Activated CD8-positive, alpha-beta T cell treated with anti-CD3 and anti-CD28 coated beads for 36 hours (primary cell): Measurements from ENCODE around the gene PPP6R2. TPM values are rescaled to one million over a fixed set of nuclear protein-coding genes. Genes with fewer than 3 reads are reported as not detected.

Source experiments
- ATAC-seq: fragments of 200-7000 bp; cut with Tn5 transposase; one replicate; pipeline ENCODE4 v1.10.0; 2021; ENCODE audit warnings: mild to moderate bottlenecking, moderate library complexity
- CTCF ChIA-PET: fragments of 350-600 bp; sonication (Branson Sonifier 250); formaldehyde crosslinking; loops from one replicate; lab custom pipeline; 2021; ENCODE audit warnings: antibody characterized with exemption; lab: Charles Lee
- POLR2A ChIA-PET: fragments of 350-600 bp; sonication (Branson Sonifier 250); formaldehyde crosslinking; loops from one replicate; lab custom pipeline; 2021; ENCODE audit warnings: antibody characterized with exemption; lab: Charles Lee
- DNase-seq: peaks from one replicate; pipeline ENCODE4 v3.0.0-alpha.2; 2020
- H3K27ac Mint-ChIP-seq: one replicate; pipeline ENCODE4 v1.8.0; 2021; ENCODE audit warnings: mild to moderate bottlenecking, mixed read lengths
- H3K27me3 Mint-ChIP-seq: one replicate; pipeline ENCODE4 v1.8.0; 2021; ENCODE audit warnings: mixed read lengths
- H3K36me3 Mint-ChIP-seq: one replicate; pipeline ENCODE4 v1.8.0; 2021; ENCODE audit warnings: low read depth, mixed read lengths
- H3K4me1 Mint-ChIP-seq: one replicate; pipeline ENCODE4 v1.8.0; 2021; ENCODE audit warnings: low read depth, mixed read lengths
- H3K4me3 Mint-ChIP-seq: one replicate; pipeline ENCODE4 v1.8.0; 2021; ENCODE audit warnings: mild to moderate bottlenecking, moderate library complexity, mixed read lengths
- H3K9me3 Mint-ChIP-seq: one replicate; pipeline ENCODE4 v1.8.0; 2021; ENCODE audit warnings: mixed read lengths
- CTCF ChIP-seq: fragments of 200-600 bp; IDR thresholded peaks from one replicate; pipeline ENCODE4 v1.8.0; 2022; ENCODE audit warnings: antibody characterized with exemption, mild to moderate bottlenecking
- intact Hi-C: fragments of 100-400 bp; cut with micrococcal nuclease; formaldehyde crosslinking; loops from one replicate; pipeline ENCODE4 v1.10.0; 2022
- total RNA-seq, 2 experiments: library from RNA; stranded (reverse); gene quantifications; one replicate each; pipeline ENCODE4 v1.2.3, GENCODE V29; 2021

The PPP6R2 gene
- total RNA-seq, 2 experiments from 2014 or later = 44.2 to 44.3 TPM

DNA sequence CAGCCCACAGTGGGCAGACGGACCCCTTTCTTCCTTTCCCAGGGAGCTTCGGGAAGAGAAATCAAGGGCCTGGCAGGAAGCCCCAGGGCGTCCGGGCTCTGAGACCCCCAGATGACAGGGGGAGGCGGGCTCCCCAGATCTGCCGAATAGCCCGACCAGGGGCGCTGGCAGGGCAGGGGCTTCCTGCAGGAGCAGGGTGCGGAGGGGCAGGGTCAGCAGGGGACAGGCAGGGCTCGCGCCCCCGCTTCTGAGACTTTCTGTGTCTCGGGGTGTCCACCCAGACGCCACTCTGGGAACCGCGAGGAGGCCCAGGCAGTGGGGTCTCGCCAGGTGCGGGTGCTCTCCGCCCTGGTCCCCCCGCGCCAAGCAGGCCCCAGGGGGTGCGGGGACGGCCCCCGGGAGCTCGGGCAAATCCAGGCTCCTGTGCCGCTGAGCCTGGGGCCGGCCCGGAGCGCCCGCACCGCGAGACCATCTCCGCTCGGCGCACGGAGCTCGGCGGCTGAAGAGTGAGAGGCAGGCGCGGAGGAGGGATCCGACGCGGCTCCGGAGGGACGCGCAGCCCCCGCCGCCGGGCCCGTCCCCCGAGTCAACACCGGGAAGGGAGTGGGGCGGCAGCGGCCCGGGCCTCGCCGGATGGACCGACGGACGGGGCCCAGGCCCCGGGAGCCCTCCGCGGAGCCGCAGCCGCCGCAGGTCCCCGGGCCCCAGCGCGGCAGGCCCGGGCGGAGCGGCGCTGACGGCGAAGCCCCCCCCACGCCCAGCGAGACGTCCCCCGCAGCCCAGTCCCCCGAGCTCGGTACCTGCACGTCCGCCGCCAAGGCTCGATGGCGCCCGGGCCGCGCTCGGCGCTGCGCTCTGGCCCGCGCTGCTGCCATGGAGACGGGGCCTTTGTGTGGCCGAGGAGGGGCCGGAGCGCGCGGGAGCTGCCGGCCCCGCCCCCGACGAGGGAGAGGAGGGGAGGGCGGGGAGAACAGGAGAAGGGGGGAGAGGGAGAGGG lies 36.1 kb upstream of the PPP6R2 start, which contains the start of gene PLXNB2:
Gene PLXNB2 (minus strand): TSS at position 894 of the 997 bp plus-strand sequence. CDS start 17,062 bp downstream, outside the sequence.
- peak; percentile 41 for ATAC-seq
- no peak for TF ChIP-seq CTCF
- Mint-ChIP-seq H3K27ac (no peak within 1 kb of the TSS), H3K36me3 (no peaks in the 10 kb centered on the region), H3K9me3 (no peaks in the 10 kb centered on the region), H3K27me3 (peaks cover 13% of the 10 kb centered on the region), H3K4me3 (peak within 1 kb of the TSS; percentile 33), H3K4me1 (peaks cover 15% of the 10 kb centered on the region)
- intact Hi-C loops = no loop called here
- ChIA-PET CTCF (interaction anchor here (0.9 to 1.7 kb wide), 5 partner anchors 10 to 30 kb away, joined by 3 to 4 read pairs (median 3); no protein-coding TSS in a partner anchor), POLR2A (interaction anchor here (0.6 to 1.9 kb wide), 4 partner anchors 8 to 13 kb away, joined by 3 to 8 read pairs (median 4); no protein-coding TSS in a partner anchor)
- DNase-seq = peak; percentile 41

GRCh38 chr22:50307890-50308596 lies 35.1 kb upstream of the PPP6R2 start:
- peaks cover 10% of the 10 kb centered on the region for H3K27me3 Mint-ChIP-seq
- no peak for TF ChIP-seq CTCF
- no peaks in the 10 kb centered on the region for H3K36me3 Mint-ChIP-seq
- DNase-seq (no peak), ATAC-seq (no peak)
- H3K4me1 Mint-ChIP-seq = peaks cover 12% of the 10 kb centered on the region
- CTCF ChIA-PET = interaction anchor here (0.9 to 1.4 kb wide), 2 partner anchors 20 to 31 kb away, joined by 4 read pairs; no protein-coding TSS in a partner anchor
- H3K9me3 Mint-ChIP-seq = no peaks in the 10 kb centered on the region
- intact Hi-C loops = no loop called here
- peak overlapping the region; percentile 33 for H3K4me3 Mint-ChIP-seq
- no peak overlapping the region for H3K27ac Mint-ChIP-seq
- POLR2A ChIA-PET = interaction anchor here (1.7 kb wide), 1 partner anchor 12 kb away, joined by 6 read pairs; no protein-coding TSS in a partner anchor

- Mint-ChIP-seq H3K36me3 (no peaks in the 10 kb centered on the region), H3K9me3 (no peaks in the 10 kb centered on the region), H3K4me3 (no peak overlapping the region), H3K27ac (no peak overlapping the region), H3K4me1 (peaks cover 9% of the 10 kb centered on the region), H3K27me3 (peaks cover 10% of the 10 kb centered on the region)
- intact Hi-C loops = no loop called here
- POLR2A ChIA-PET = interaction anchor here (1.5 kb wide), 1 partner anchor 13 kb away, joined by 3 read pairs; no protein-coding TSS in a partner anchor
- DNase-seq (no peak), ATAC-seq (no peak)
- TF ChIP-seq CTCF = no peak
- CTCF ChIA-PET = no interaction called here
These were observed 34.6 kb upstream of the PPP6R2 start for GRCh38 chr22:50308597-50308935.

GRCh38 chr22:50308986-50309600 lies 34.0 kb upstream of the PPP6R2 start:
- ChIA-PET POLR2A (interaction anchor here (1.1 to 1.5 kb wide), 3 partner anchors 14 to 18 kb away, joined by 3 read pairs; partner anchors contain the start of gene DENND6B), CTCF (interaction anchor here (1.2 to 1.4 kb wide), 2 partner anchors 17 to 19 kb away, joined by 3 to 4 read pairs; no protein-coding TSS in a partner anchor)
- Mint-ChIP-seq H3K4me3 (no peak overlapping the region), H3K27me3 (peaks cover 10% of the 10 kb centered on the region), H3K36me3 (no peaks in the 10 kb centered on the region), H3K27ac (no peak overlapping the region), H3K9me3 (no peaks in the 10 kb centered on the region), H3K4me1 (peaks cover 9% of the 10 kb centered on the region)
- intact Hi-C loops = no loop called here
- no peak for TF ChIP-seq CTCF
- DNase-seq (no peak), ATAC-seq (no peak)
